DMS79 treated with DMSO at 0.1 percent for 48 hours (cell line): ENCODE results near the gene JAG1.

Source experiments
- DNase-seq: peaks from one replicate; lab custom pipeline; 2025; lab: John Stamatoyannopoulos, UW

The JAG1 gene

DNA sequence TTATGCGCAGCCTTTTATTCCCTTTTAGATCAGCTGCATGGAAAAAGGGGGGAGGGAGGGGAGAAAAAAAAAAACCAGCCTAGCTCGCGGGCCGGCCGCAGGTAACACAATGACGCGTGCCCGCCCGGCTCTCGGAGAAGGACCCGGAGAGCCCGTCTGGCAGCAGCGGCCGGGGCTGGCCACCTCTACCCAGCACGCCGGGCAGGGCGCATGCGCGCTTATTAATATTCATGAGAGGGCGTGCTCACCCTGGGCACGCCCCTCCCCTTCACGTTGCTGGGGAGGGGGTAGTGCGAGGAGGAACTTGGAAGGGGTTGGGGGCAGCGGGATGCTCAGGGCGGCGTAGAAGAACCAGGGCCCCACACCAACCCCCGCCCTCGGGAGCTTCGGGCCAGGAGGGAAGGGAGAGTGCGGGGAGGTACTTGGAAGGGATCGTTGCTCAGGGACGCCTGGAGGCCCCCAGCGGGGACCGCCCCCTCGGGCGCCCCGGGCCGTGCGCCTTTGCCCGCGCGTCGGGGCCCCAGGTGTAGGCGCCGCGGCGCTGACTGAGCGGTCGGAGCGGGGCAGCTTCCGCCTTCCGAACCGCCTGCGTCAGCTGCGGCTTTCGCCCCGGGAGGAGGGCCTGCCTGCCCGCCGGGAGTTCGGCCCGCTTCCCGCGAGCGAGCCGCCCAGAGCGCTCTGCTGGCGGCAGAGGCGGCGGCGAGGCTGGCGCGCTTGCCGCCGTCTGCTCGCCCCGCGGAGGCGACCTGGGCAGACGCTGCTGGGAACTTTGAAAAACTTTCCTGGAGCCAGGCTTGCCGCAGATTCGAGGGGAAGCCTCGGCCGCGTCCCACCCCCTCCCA is at the start of gene JAG1:
Gene JAG1, minus strand, starts transcription at position 158 of the 842 bp plus-strand sequence. CDS start 469 bp downstream, outside the sequence.
- peak; percentile 78 for DNase-seq

- no peak for DNase-seq
Measured at GRCh38 chr20:10721976-10722375, 48.2 kb upstream of the JAG1 start.

- no peak for DNase-seq
Measured at GRCh38 chr20:10721137-10721896, 47.5 kb upstream of the JAG1 start.

DNA sequence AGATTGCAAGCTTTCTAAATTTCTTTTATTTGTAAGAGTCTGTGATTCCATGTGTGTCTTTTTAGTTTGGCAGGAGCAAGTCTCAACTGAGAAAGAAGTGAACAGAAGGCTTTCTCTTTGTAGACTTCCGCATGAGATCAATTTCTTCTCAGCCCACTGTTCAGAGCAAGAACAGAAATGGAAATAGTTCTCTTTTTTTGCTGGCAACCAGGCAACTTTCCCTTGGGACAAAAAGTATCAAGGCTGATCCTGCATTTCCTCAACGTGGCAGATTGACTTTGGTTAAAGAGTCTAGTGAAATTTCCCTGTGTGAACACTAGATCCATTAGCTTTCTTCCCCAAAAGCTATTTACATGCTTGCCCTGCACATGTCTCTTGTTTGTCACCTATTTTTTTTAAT is 46.8 kb upstream of the JAG1 start:
- DNase-seq = no peak

GRCh38 chr20:10719740-10720385 is 46.1 kb upstream of the JAG1 start:
- DNase-seq = no peak

DNA sequence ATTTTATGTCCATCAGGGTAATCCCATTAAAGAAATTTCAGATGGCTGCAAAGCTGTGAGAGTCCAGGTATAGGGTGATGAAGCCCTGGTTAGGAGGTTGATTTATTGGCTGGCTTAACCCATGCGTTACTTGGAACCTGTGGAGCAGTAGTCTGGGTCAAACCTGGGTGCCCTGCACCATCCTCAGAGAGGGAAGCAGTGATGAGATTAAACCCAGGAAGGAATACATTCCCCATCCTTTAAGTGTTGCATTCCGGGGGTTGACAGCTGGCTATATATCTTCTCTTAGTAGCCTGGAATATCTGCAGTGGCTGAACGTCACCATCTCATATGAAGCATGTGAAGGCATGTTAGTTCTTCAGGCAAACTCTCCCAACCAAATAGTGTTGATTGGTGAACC is 44.9 kb upstream of the JAG1 start:
- DNase-seq = no peak

DNA sequence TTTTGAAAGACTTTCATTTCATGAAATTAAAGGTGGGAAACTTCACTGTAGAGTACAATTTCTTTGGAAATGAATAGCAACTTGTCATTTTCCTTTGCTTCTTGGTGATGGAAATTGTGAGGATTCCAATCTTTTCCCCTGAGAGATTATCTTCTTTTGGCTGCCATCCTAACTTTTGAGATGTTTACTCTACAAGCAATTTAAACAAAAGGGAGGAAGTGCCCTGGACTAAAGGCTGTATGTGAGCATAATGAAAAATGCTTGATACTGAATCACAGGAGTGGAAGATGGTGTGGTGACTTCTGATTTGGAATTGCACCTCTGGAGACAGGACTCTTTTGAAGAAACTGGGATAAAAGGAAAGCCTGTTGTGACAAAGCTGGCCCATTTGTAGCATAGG is 43.1 kb upstream of the JAG1 start:
- no peak for DNase-seq

- no peak for DNase-seq
Measured at GRCh38 chr20:10715035-10715434, 41.2 kb upstream of the JAG1 start.

GRCh38 chr20:10714236-10714975 is 40.6 kb upstream of the JAG1 start:
- DNase-seq = no peak

GRCh38 chr20:10713161-10713560 is 39.4 kb upstream of the JAG1 start:
- DNase-seq = no peak

- no peak for DNase-seq
Measured at GRCh38 chr20:10711903-10712451, 38.2 kb upstream of the JAG1 start.

DNA sequence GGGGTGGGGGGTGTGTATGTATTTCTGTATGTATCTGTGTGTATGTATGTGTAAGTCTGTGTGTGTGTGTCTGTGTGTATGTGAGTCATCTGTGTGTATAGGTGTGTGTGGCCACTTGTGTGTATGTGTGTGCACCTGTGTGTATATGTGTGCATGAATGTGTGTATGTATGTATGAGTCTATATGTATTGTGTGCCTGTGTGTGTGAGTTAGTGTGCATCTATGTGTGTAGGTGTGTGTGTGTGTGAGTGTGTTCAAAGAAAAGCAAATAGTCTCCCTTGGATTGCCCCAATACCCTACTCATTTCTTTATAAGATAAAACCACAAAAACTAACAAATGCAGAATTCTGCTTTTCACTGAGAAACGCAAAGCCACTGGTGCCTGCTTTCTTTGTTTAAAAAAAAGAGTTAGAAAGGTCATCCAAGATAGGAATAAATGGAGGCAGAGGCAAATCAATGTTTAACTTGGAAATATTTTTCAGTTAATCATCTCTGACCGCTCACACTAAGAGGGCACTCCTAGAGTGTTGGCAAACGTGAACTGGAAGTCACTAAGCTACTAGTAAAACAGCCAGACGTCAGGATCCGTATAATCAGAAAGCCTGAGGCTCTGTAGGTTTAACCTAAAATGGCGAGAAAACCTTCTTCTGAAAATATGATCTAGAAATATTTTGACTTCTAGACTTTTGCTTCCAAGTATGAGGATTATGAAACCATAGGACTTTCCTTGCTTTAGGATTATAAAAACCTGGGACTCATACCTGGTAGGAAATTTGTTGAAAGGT is 37.4 kb upstream of the JAG1 start:
- no peak for DNase-seq

GRCh38 chr20:10709916-10710315 is 36.1 kb upstream of the JAG1 start:
- no peak for DNase-seq

GRCh38 chr20:10708351-10709185 is 34.8 kb upstream of the JAG1 start:
- DNase-seq = no peak

DNA sequence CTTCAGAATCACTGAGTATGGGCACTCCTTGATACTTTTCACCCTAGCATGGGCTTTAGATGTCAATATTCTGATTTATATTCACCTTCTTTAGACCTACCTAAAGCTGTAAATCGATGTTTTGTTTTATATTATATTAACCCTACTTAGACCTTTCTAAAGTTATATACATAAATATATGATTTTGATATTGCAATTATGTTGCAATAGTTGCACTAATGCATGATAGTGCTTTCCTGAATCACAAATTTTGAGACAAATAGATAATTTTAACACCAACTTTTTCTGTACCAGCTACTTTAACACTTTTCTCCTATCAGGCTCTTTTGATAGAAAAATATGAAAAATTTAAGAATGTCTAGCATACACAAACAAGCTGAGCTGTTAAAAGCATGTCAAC is 34.0 kb upstream of the JAG1 start:
- no peak for DNase-seq

DNA sequence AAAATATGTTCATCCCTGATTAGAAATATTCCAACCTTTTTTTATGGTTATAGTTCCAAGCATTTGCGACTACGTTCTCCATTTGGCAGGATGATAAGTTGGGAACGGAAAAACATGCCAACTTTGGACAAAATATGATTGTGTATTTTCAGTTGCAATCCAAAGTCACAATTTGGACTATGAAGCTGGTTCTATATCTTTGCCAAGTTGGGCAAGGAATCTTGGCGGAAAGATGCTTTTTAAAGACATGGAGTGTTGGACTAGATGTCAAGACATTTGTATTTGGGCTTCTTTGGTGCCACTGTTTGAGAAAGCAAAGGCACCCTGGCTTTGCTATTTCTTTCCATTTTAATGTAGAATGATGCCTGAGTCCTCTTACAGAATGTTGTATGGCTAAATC is 33.3 kb upstream of the JAG1 start:
- DNase-seq = no peak

DNA sequence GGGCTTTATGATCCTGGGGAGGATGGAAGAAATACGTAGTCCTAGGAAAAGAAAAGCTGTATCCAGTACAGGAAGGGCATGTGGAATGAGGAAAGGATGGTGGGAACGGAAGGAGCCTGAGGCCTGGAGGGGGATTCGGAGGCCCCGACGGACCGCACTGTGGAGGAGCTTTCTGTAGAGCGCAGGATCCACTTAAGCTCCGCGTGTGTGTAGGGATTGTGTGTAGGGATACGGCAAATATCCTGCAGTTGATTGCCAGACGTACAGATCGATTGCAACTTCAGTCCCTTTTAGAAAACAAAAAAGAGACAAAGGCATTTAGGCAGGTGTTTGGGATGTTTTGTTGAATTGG is 32.6 kb upstream of the JAG1 start:
- DNase-seq = no peak

- no peak for DNase-seq
Measured at GRCh38 chr20:10705801-10706459, 32.1 kb upstream of the JAG1 start.

DNA sequence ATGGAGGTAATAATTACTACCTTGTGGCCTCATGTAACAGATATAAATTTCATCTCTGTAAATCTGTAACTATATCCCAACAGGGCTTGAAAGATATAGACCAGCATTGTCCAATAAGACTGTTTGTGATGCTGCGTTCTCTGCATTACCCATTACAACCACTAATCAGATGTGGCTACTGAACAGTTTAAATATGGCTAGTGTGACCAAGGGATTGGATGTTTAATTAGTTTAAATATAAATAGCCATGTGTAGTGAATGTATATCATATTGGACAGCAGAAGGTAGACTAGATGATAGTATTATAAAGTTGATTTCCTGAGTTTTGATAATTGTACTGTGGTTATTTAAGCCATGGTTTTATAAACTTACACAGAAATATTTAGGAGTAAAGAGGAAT is 27.8 kb upstream of the JAG1 start:
- DNase-seq = no peak

DNA sequence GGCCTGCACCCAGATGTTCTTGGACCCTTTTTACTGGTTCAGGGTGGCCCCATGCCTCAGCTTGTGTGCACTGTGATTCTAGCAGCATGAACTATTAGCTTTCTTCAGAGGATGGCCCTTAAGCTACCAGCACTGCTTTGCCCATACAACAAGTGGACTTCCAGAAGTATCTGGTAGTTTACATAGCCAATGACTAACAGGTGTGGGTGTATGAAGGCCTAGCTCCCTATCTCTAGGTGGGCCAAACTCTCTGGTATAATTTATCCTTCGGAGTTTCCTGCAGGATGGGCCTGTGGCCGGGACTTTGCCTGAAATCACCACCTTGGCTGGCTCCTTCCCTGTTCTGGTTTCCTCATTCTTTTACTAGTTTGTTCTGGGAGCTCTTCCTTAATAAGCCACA is 26.1 kb upstream of the JAG1 start:
- DNase-seq = no peak
